ENCODE results near the gene PAGE3.

GRCh38 chrX:55279832-55280231 lies 15.1 kb upstream of the PAGE3 start:
- TF ChIP-seq POLR2A (IDR thresholded peaks at IDR 0.05; ENCODE audit: borderline replicate concordance, extremely low read depth, insufficient read depth, insufficient read length): no peak
- no peak for TF ChIP-seq CTCF (IDR thresholded peaks at IDR 0.05 in 2 of 3, conservative IDR thresholded peaks at IDR 0.05 in 1 of 3; ENCODE audit: borderline replicate concordance in 1 of 3, insufficient read depth in 1 of 3, low read depth in 2 of 3, low read length in 2 of 3)
- no peak for TF ChIP-seq EZH2phosphoT487 (IDR thresholded peaks at IDR 0.05; ENCODE audit: borderline replicate concordance)
- TF ChIP-seq TCF7L2 (IDR thresholded peaks at IDR 0.05; ENCODE audit: borderline replicate concordance, extremely low read depth, insufficient read depth, insufficient read length): no peak
- TF ChIP-seq ZFX (IDR thresholded peaks at IDR 0.05): no peak
- TF ChIP-seq CEBPB (IDR thresholded peaks at IDR 0.05; ENCODE audit: low read depth): no peak
- no peak for TF ChIP-seq SIN3A (IDR thresholded peaks at IDR 0.05; ENCODE audit: low read depth)
- TF ChIP-seq ZNF274 (IDR thresholded peaks at IDR 0.05; ENCODE audit: low read depth, low read length): no peak
- TF ChIP-seq POLR2AphosphoS5 (IDR thresholded peaks at IDR 0.05; ENCODE audit: low read depth, low read length): no peak
- TF ChIP-seq, protein P1, sequence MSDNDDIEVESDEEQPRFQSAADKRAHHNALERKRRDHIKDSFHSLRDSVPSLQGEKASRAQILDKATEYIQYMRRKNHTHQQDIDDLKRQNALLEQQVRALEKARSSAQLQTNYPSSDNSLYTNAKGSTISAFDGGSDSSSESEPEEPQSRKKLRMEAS (IDR thresholded peaks at IDR 0.05): no peak
- TF ChIP-seq JUND (IDR thresholded peaks at IDR 0.05): no peak
- TF ChIP-seq YY1 (IDR thresholded peaks at IDR 0.05; ENCODE audit: extremely low read depth, insufficient replicate concordance, low read depth, low read length): no peak
- TF ChIP-seq, protein P2, sequence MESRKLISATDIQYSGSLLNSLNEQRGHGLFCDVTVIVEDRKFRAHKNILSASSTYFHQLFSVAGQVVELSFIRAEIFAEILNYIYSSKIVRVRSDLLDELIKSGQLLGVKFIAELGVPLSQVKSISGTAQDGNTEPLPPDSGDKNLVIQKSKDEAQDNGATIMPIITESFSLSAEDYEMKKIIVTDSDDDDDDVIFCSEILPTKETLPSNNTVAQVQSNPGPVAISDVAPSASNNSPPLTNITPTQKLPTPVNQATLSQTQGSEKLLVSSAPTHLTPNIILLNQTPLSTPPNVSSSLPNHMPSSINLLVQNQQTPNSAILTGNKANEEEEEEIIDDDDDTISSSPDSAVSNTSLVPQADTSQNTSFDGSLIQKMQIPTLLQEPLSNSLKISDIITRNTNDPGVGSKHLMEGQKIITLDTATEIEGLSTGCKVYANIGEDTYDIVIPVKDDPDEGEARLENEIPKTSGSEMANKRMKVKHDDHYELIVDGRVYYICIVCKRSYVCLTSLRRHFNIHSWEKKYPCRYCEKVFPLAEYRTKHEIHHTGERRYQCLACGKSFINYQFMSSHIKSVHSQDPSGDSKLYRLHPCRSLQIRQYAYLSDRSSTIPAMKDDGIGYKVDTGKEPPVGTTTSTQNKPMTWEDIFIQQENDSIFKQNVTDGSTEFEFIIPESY (IDR thresholded peaks at IDR 0.05; ENCODE audit: extremely low read depth, insufficient replicate concordance, low read length): no peak

All from HCT116 (cell line).